ENCODE measurements around the gene NUP214. TPM values are rescaled to one million over a fixed set of nuclear protein-coding genes. Genes with fewer than 3 reads are reported as not detected.

Gene NUP214
- total RNA-seq, 2 donors from 2014 or later: 66.2 to 121 TPM

GRCh38 chr9:131277910-131278701 is 152.7 kb downstream of the NUP214 start:
- peaks cover 7 to 12% of the 10 kb centered on the region in 2 donors for H3K27me3 Mint-ChIP-seq
- peak overlapping the region; percentile 70 to 90 for H3K27ac Mint-ChIP-seq
- no peaks in the 10 kb centered on the region for H3K36me3 Mint-ChIP-seq
- no peaks in the 10 kb centered on the region for H3K9me3 Mint-ChIP-seq
- H3K4me1 Mint-ChIP-seq (ENCODE audit: low read depth in 2 of 2): peaks cover 26 to 32% of the 10 kb centered on the region in 2 donors
- ATAC-seq (peak; percentile 48 to 71), DNase-seq (ENCODE audit: low spot score) (peak; percentile 73)
- H3K4me3 Mint-ChIP-seq: peak overlapping the region; percentile 87

DNA sequence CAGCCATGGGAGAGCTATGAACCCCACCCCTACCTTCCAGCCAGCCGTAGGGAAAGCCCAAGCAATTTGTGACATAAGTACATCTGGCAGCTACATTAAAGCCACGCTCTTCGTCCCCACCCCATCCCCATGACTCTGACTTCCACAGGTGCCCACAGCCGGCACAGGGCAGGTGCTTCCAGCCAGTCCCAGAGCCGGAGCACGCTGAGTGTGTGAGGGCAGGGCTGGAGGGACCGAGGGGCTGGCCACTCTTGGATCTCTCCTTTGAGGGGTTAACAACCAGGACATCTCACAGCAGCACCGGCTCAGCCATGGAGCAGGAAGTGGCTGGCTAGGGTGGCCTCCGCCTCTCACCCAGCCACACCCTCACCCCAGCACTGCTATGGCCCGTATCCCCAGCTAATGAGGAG is 153.3 kb downstream of the NUP214 start:
- peak overlapping the region; percentile 87 for H3K4me3 Mint-ChIP-seq
- no peaks in the 10 kb centered on the region for H3K9me3 Mint-ChIP-seq
- no peaks in the 10 kb centered on the region for H3K36me3 Mint-ChIP-seq
- ATAC-seq (peak in 1 of 2 donors; percentile 25), DNase-seq (ENCODE audit: low spot score) (no peak)
- peaks cover 7 to 12% of the 10 kb centered on the region in 2 donors for H3K27me3 Mint-ChIP-seq
- peaks cover 20 to 26% of the 10 kb centered on the region in 2 donors for H3K4me1 Mint-ChIP-seq (ENCODE audit: low read depth in 2 of 2)
- H3K27ac Mint-ChIP-seq: peak overlapping the region; percentile 70 to 90

DNA sequence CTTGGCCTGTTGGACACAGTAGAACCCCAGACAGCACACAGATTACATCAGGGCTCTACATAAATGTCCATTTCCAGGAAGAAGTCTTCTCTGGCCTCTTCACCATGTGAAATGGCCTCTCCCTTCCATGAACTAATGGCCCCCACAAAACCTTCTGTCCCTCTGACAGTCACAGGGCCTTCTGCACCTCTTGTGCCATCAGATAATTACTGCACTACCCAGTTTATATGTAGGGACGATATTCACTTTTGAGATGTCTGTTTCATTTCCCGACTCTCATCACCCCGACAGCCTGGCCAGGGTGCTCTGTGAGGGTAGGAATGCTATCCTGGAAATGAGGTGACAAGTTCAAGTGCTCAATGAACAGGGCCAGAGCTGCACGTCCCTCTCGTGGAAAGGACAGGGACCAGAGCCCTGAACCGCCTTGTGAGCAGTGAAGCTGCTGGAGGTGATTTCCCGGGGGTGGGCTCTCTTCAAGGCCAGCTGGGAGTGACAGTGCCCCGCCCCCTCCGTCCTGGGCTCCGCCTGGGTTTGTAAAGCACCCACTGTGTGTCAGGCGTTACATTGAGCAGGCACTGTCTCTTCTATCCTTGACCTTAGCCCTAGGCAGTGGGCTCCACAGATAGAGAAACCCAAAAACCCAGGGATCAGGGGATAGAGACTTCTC is 153.9 kb downstream of the NUP214 start:
- Mint-ChIP-seq H3K27ac (peak overlapping the region; percentile 70 to 90), H3K36me3 (no peaks in the 10 kb centered on the region), H3K9me3 (no peaks in the 10 kb centered on the region), H3K4me1 (ENCODE audit: low read depth in 2 of 2) (peaks cover 15 to 23% of the 10 kb centered on the region in 2 donors), H3K4me3 (peak overlapping the region; percentile 87), H3K27me3 (peaks cover 7 to 12% of the 10 kb centered on the region in 2 donors)
- ATAC-seq: no peak
- no peak for DNase-seq (ENCODE audit: low spot score)

DNA sequence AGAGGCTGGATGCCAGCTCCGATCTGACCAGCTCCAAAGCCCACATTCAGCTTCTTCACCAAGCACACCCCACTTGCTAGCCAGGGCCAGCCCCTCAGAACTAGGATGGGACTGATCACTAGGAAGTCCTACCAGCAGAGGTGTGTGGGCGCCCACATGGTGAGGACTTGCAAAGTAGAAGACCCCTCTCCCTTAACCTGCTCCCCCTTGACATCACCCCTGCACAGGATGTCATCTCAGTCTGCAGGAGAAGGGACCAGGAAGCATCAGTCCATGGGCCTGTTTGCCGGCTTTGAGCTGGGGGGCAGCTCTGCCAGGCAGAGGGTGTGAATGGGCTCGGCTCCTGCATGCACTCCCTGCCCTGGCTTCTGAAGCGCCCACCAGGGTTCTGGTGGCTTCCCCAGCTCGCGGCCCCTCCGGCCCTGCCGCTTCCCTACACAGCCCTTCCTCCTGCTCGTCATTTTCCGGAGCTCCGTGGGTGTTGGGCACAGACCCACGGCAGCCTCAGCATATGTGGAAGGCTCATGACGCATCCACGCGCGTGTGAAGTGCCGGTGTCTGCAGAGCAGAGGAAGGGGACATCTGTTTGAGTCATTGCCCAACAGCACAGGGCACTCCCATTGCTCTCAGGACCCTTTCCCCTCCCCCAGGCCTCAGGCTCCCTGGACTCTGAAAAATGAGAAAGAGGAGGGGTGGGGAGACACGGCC is 154.6 kb downstream of the NUP214 start:
- Mint-ChIP-seq H3K27me3 (peaks cover 7 to 12% of the 10 kb centered on the region in 2 donors), H3K27ac (no peak overlapping the region), H3K36me3 (no peaks in the 10 kb centered on the region), H3K9me3 (no peaks in the 10 kb centered on the region), H3K4me1 (ENCODE audit: low read depth in 2 of 2) (peaks cover 15 to 27% of the 10 kb centered on the region in 2 donors), H3K4me3 (no peak overlapping the region)
- DNase-seq (ENCODE audit: low spot score): no peak
- no peak for ATAC-seq

DNA sequence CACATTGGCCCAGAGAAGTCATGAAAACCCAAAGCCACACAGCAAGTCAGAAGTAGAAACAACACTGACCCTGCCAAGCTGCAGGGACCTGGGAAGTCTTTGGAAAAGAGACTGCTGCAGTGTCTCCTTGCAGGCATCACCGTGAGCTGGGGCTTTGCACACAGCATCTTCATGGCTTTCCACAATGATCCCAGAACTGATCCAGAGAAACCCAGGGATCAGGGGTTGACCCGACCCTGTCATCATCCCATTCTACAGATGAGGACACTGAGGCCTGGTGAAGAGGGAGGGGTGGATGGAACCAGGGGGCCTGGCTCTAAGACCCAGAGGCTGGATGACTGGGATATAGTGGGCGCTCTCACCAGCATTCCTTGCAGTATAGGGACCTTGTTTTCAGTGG is 155.3 kb downstream of the NUP214 start:
- H3K9me3 Mint-ChIP-seq: no peaks in the 10 kb centered on the region
- peaks cover 15 to 27% of the 10 kb centered on the region in 2 donors for H3K4me1 Mint-ChIP-seq (ENCODE audit: low read depth in 2 of 2)
- peaks cover 7 to 12% of the 10 kb centered on the region in 2 donors for H3K27me3 Mint-ChIP-seq
- H3K4me3 Mint-ChIP-seq: no peak overlapping the region
- DNase-seq (ENCODE audit: low spot score) (no peak), ATAC-seq (no peak)
- peak overlapping the region in 1 of 2 donors; percentile 23 for H3K27ac Mint-ChIP-seq
- no peaks in the 10 kb centered on the region for H3K36me3 Mint-ChIP-seq

- Mint-ChIP-seq H3K4me1 (ENCODE audit: low read depth in 2 of 2) (peaks cover 15 to 25% of the 10 kb centered on the region in 2 donors), H3K27ac (peak overlapping the region in 1 of 2 donors; percentile 23), H3K9me3 (no peaks in the 10 kb centered on the region), H3K4me3 (peak overlapping the region; percentile 78), H3K27me3 (peaks cover 7 to 12% of the 10 kb centered on the region in 2 donors), H3K36me3 (no peaks in the 10 kb centered on the region)
- no peak for DNase-seq (ENCODE audit: low spot score)
- no peak for ATAC-seq
Observed at GRCh38 chr9:131281119-131281965, 156.0 kb downstream of the NUP214 start.

DNA sequence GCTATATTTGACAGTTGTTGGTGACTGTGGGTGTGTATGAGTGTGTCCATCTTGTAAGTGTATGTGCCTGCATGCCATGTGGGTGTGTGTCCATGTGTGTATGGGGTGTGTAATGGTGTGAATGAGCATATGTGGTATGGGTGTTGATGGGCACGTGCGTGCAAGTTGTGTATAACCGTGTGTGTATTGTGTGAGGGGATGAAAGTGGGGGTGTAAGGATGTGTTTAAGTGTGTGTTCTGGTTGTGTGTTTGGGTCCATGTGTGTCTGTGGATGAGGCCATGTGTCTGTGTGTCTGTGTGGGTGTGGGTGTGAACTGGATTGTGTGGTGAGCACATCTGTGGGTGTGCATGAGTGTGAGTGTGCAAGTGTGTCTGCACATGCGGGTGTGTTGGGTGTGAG is 156.8 kb downstream of the NUP214 start:
- Mint-ChIP-seq H3K27ac (no peak overlapping the region), H3K9me3 (no peaks in the 10 kb centered on the region), H3K4me3 (peak overlapping the region; percentile 78), H3K27me3 (peaks cover 7 to 12% of the 10 kb centered on the region in 2 donors), H3K4me1 (ENCODE audit: low read depth in 2 of 2) (peaks cover 15 to 25% of the 10 kb centered on the region in 2 donors), H3K36me3 (no peaks in the 10 kb centered on the region)
- ATAC-seq: no peak
- DNase-seq (ENCODE audit: low spot score): no peak

GRCh38 chr9:131282688-131283422 is 157.5 kb downstream of the NUP214 start:
- DNase-seq (ENCODE audit: low spot score) (no peak), ATAC-seq (peak in 1 of 2 donors; percentile 34)
- no peaks in the 10 kb centered on the region for H3K9me3 Mint-ChIP-seq
- peak overlapping the region; percentile 78 for H3K4me3 Mint-ChIP-seq
- H3K36me3 Mint-ChIP-seq: no peaks in the 10 kb centered on the region
- H3K27ac Mint-ChIP-seq: no peak overlapping the region
- peaks cover 7 to 12% of the 10 kb centered on the region in 2 donors for H3K27me3 Mint-ChIP-seq
- H3K4me1 Mint-ChIP-seq (ENCODE audit: low read depth in 2 of 2): peaks cover 15 to 25% of the 10 kb centered on the region in 2 donors

Other genes with a start within 250 kb of the NUP214 start
- gene QRFP, start 228.8 kb upstream of the NUP214 start, total RNA-seq: not detected
- gene FIBCD1, start 186.3 kb upstream of the NUP214 start, total RNA-seq: not detected
- not detected for gene LAMC3, start 116.4 kb upstream of the NUP214 start, total RNA-seq
- not detected for gene AIF1L, start 29.1 kb upstream of the NUP214 start, total RNA-seq
- gene FAM78A, start 150.9 kb downstream of the NUP214 start, total RNA-seq: 10 to 100 TPM; 46.2 to 53.3 TPM
- gene PLPP7, start 164.1 kb downstream of the NUP214 start, total RNA-seq: under 1 TPM in 1 of 2 donors, not detected in 1; 0.74 TPM